ENCODE data around the gene TLR5. TPM values are rescaled to one million over a fixed set of nuclear protein-coding genes. Genes with fewer than 3 reads are reported as not detected.
A peak's percentile ranks its signal among the peaks of the same experiment; 100 is the strongest.

The TLR5 gene, protein sequence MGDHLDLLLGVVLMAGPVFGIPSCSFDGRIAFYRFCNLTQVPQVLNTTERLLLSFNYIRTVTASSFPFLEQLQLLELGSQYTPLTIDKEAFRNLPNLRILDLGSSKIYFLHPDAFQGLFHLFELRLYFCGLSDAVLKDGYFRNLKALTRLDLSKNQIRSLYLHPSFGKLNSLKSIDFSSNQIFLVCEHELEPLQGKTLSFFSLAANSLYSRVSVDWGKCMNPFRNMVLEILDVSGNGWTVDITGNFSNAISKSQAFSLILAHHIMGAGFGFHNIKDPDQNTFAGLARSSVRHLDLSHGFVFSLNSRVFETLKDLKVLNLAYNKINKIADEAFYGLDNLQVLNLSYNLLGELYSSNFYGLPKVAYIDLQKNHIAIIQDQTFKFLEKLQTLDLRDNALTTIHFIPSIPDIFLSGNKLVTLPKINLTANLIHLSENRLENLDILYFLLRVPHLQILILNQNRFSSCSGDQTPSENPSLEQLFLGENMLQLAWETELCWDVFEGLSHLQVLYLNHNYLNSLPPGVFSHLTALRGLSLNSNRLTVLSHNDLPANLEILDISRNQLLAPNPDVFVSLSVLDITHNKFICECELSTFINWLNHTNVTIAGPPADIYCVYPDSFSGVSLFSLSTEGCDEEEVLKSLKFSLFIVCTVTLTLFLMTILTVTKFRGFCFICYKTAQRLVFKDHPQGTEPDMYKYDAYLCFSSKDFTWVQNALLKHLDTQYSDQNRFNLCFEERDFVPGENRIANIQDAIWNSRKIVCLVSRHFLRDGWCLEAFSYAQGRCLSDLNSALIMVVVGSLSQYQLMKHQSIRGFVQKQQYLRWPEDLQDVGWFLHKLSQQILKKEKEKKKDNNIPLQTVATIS
- polyA plus RNA-seq = 1 to 10 TPM in 2 of 4 donors, not detected in 2; 1.8 TPM
- long read RNA-seq, donor 1 = 0 reads
- long read RNA-seq, donor 2, partial matches to known transcripts = 0 of 1 reads
- long read RNA-seq, donor 2, other reads (novel, unspliced or antisense) = 0 of 1 reads
- long read RNA-seq, donor 3 = 0 reads
- long read RNA-seq, donor 4 = 0 reads
- long read RNA-seq, donor 5 = 0 reads
- long read RNA-seq, donor 6 = 0 reads
- long read RNA-seq, donor 7 = 0 reads
- long read RNA-seq, donor 8, partial matches to known transcripts = 0 of 1 reads
- long read RNA-seq, donor 8, other reads (novel, unspliced or antisense) = 0 of 1 reads
- long read RNA-seq, donor 9 = 0 reads
- long read RNA-seq, donor 10 = 0 reads

DNA sequence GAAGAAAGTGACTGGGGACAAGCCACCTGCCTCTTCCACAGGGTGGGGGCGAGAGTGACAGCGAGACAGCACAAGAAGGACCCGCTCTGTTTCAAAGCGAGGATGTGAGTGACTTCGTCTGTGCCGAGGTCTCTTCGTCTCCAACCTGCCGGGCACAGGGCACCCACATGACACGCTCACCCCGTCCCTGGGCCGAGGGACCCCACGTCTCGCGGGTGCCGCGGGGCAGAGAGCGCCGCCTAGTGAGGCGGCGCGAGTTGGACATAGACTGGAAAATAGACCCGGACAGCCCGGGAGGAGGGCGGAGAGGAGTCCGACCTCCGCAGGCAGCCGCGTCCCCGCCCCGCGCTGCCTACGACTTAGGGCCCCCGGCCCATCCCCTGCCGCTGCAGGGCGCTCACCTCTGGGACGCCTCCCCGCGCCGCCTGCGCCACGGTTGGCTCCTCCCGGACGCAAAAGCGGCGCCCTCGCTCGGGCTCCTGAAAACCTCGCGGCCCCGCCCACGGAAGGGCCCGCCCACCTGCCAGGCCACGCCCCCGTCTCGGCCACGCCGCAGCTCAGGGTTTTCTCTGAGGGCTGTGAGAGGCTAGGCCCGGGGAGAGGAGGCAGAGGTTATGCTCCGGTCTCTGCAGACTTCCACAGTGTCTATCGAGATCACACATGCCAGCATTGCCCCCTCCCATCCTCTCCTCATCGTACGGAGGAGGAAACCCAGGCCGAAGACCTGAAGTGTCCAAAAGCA is at the start of gene TLR5:
TLR5 (minus strand) TSS at position 454 of the 742 bp plus-strand sequence. CDS start 30,217 bp downstream, outside the sequence.
- DNase-seq = peak; percentile 89 to 93
- no peak for FAIRE-seq
- Histone ChIP-seq H3K4me3 (ENCODE audit: low read depth in 1 of 3, low read length in 3 of 3) (peak within 1 kb of the TSS; percentile 44 to 66 (median 54)), H3K36me3 (ENCODE audit: control insufficient read depth in 3 of 3, insufficient read depth in 2 of 3, low read depth in 1 of 3, low read length in 3 of 3) (no peaks in the 10 kb centered on the region), H3K27ac (ENCODE audit: low read depth in 1 of 3, low read length in 2 of 3) (peak within 1 kb of the TSS; percentile 27 to 72 (median 58)), H3K4me1 (ENCODE audit: control insufficient read depth in 3 of 3, insufficient read depth in 2 of 3, low read depth in 1 of 3, low read length in 2 of 3) (peaks cover 0 to 16% (median 1%) of the 10 kb centered on the region in 3 donors), H3K9me3 (ENCODE audit: control insufficient read depth in 2 of 2, insufficient read depth in 1 of 2, low read depth in 1 of 2, low read length in 1 of 2) (peaks cover 0 to 2% of the 10 kb centered on the region in 2 donors), H3K27me3 (ENCODE audit: control insufficient read depth in 3 of 3, insufficient read depth in 3 of 3, low read length in 3 of 3) (no peaks in the 10 kb centered on the region)
- WGBS, 3 donors = 4 to 5% (median 5%) methylated on average over 44 to 63 of the region's 63 CpGs

DNA sequence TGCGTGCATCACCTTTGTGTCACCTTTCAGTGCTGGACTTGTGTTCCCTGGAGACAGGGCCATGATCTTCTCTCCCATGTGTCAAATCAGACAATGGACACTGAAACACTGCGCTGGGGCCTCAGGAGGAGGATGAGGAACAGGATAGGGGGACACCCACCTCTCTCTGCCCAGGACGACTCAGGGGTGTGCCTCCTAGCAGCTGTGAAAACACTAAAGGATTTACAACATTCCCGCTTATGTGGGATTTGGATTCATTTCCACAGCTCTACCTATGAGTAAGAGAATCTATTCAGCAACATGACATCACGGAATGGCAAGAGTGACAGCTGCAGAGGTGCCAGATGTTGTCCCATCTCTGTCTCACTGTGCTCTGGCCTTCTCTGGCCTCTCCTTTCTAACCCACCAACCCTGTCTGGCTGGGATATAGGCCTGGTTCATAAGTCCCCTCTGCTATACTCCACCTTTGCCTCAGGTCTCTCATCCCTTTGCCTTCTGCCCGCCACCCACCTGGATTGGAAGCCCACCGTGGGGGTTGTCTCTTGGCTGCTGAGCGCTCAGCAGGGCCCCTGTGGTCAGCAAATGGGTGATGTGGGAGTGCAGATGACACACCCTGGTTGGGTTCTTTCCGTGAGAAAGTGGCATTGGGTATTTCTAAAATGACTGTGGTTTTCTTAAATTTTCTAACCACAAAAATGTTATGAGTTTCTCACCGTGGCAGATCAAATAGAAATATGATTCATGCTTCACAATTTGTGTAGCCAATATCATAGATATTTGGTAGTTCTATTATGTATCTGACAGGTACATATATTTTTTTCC is 47.1 kb upstream of the TLR5 start:
- H3K27ac ChIP-seq (ENCODE audit: low read depth in 1 of 3, low read length in 2 of 3) = no peak overlapping the region
- H3K36me3 ChIP-seq (ENCODE audit: control insufficient read depth in 3 of 3, insufficient read depth in 2 of 3, low read depth in 1 of 3, low read length in 3 of 3) = no peaks in the 10 kb centered on the region
- H3K4me3 ChIP-seq (ENCODE audit: low read depth in 1 of 3, low read length in 3 of 3) = no peak overlapping the region
- FAIRE-seq (no peak), DNase-seq (no peak)
- peaks cover 0 to 3% of the 10 kb centered on the region in 2 donors for H3K9me3 ChIP-seq (ENCODE audit: control insufficient read depth in 2 of 2, insufficient read depth in 1 of 2, low read depth in 1 of 2, low read length in 1 of 2)
- WGBS, 3 donors = 69 to 76% (median 70%) methylated on average over 10 of the region's 10 CpGs
- H3K4me1 ChIP-seq (ENCODE audit: control insufficient read depth in 3 of 3, insufficient read depth in 2 of 3, low read depth in 1 of 3, low read length in 2 of 3) = no peaks in the 10 kb centered on the region
- no peaks in the 10 kb centered on the region for H3K27me3 ChIP-seq (ENCODE audit: control insufficient read depth in 3 of 3, insufficient read depth in 3 of 3, low read length in 3 of 3)

DNA sequence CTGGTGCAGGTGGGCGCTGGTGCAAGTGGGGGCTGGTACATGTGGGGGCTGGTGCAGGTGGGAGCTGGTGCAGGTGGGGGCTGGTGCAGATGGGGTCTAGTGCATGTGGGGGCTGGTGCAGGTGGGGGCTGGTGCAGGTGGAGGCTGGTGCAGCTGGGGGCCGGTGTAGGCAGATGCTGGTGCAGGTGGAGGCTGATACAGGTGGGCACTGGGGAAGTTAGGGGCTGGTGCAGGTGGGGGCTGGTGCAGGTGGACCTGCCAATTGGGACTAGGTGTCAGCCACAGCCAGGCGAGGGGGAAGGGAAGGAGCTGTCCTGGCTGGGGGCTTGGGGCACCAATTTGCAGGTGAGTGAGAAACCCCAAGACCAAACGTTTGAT is 46.5 kb upstream of the TLR5 start:
- FAIRE-seq (no peak), DNase-seq (no peak)
- WGBS, 3 donors = 79 to 93% (median 80%) methylated on average over 4 of the region's 4 CpGs

DNA sequence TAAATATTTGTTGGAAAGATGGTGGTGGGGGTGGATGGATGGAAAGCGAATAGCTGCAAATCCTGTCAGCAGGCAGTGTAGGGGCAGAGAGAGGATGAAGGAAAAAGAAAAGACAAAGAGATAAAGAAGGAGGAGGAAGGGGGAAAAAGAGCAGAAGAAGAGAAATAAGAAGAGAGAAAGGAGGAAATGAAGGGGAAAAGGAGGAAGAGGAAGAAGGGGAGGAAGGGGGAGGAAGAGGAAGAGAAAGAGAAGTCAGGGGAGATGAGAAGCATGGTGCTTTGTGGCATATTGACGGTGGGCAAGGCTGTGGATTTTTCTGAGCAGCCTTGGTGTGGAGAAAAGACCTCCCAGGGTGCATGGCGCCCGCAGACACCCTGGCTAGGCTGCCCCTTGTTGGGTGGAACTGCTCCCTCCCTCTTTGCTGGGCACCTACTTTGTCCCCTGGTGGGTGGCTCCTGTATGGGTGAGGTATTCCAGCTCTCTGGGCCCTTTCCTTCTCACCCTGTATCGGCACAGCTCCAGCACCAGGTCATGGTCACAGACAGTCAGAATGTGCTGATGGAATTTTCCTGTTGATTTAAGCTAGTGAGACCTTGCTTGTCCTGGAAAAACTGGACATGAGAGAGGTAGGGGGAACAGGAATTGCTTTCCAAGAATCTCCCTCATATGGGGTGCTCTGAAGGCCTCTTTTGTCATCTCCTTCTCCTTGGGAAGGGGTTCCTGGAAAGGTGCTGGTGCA is 45.7 kb upstream of the TLR5 start:
- H3K36me3 ChIP-seq (ENCODE audit: control insufficient read depth in 3 of 3, insufficient read depth in 2 of 3, low read depth in 1 of 3, low read length in 3 of 3) = no peaks in the 10 kb centered on the region
- H3K4me1 ChIP-seq (ENCODE audit: control insufficient read depth in 3 of 3, insufficient read depth in 2 of 3, low read depth in 1 of 3, low read length in 2 of 3) = no peaks in the 10 kb centered on the region
- no peak overlapping the region for H3K27ac ChIP-seq (ENCODE audit: low read depth in 1 of 3, low read length in 2 of 3)
- no peaks in the 10 kb centered on the region for H3K27me3 ChIP-seq (ENCODE audit: control insufficient read depth in 3 of 3, insufficient read depth in 3 of 3, low read length in 3 of 3)
- FAIRE-seq (no peak), DNase-seq (no peak)
- no peaks in the 10 kb centered on the region for H3K9me3 ChIP-seq (ENCODE audit: control insufficient read depth in 2 of 2, insufficient read depth in 1 of 2, low read depth in 1 of 2, low read length in 1 of 2)
- H3K4me3 ChIP-seq (ENCODE audit: low read depth in 1 of 3, low read length in 3 of 3) = no peak overlapping the region
- WGBS, 3 donors = 78 to 89% (median 83%) methylated on average over 5 of the region's 5 CpGs

More for the DNA sequence above, 46.5 kb upstream of the TLR5 start:
- Histone ChIP-seq H3K9me3 (ENCODE audit: control insufficient read depth in 2 of 2, insufficient read depth in 1 of 2, low read depth in 1 of 2, low read length in 1 of 2) (peaks cover 0 to 3% of the 10 kb centered on the region in 2 donors), H3K4me1 (ENCODE audit: control insufficient read depth in 3 of 3, insufficient read depth in 2 of 3, low read depth in 1 of 3, low read length in 2 of 3) (no peaks in the 10 kb centered on the region), H3K36me3 (ENCODE audit: control insufficient read depth in 3 of 3, insufficient read depth in 2 of 3, low read depth in 1 of 3, low read length in 3 of 3) (no peaks in the 10 kb centered on the region), H3K27ac (ENCODE audit: low read depth in 1 of 3, low read length in 2 of 3) (no peak overlapping the region), H3K4me3 (ENCODE audit: low read depth in 1 of 3, low read length in 3 of 3) (no peak overlapping the region), H3K27me3 (ENCODE audit: control insufficient read depth in 3 of 3, insufficient read depth in 3 of 3, low read length in 3 of 3) (no peaks in the 10 kb centered on the region)

DNA sequence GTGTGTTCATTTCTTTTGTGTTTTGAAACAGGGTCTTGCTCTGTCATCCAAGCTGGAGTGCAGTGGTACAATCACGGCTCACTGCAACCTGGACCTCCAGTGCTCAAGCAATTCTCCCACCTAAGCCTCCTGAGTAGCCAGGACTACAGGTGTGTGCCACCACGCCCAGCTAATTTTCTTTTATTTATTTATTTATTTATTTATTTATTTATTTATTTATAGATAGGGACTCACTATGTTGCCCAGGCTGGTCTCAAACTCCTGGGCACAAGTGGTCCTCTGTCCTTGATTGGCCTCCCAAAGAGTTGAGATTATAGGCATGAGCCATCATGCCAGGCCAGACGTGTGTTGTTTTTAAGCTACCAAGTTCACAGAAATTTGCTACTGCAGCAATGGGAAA is 43.8 kb upstream of the TLR5 start:
- Histone ChIP-seq H3K36me3 (ENCODE audit: control insufficient read depth in 3 of 3, insufficient read depth in 2 of 3, low read depth in 1 of 3, low read length in 3 of 3) (no peaks in the 10 kb centered on the region), H3K27me3 (ENCODE audit: control insufficient read depth in 3 of 3, insufficient read depth in 3 of 3, low read length in 3 of 3) (no peaks in the 10 kb centered on the region), H3K27ac (ENCODE audit: low read depth in 1 of 3, low read length in 2 of 3) (no peak overlapping the region), H3K9me3 (ENCODE audit: control insufficient read depth in 2 of 2, insufficient read depth in 1 of 2, low read depth in 1 of 2, low read length in 1 of 2) (no peaks in the 10 kb centered on the region), H3K4me3 (ENCODE audit: low read depth in 1 of 3, low read length in 3 of 3) (no peak overlapping the region), H3K4me1 (ENCODE audit: control insufficient read depth in 3 of 3, insufficient read depth in 2 of 3, low read depth in 1 of 3, low read length in 2 of 3) (no peaks in the 10 kb centered on the region)
- WGBS, 3 donors = 77 to 92% (median 87%) methylated on average over 3 of the region's 3 CpGs
- DNase-seq (no peak), FAIRE-seq (no peak)

DNA sequence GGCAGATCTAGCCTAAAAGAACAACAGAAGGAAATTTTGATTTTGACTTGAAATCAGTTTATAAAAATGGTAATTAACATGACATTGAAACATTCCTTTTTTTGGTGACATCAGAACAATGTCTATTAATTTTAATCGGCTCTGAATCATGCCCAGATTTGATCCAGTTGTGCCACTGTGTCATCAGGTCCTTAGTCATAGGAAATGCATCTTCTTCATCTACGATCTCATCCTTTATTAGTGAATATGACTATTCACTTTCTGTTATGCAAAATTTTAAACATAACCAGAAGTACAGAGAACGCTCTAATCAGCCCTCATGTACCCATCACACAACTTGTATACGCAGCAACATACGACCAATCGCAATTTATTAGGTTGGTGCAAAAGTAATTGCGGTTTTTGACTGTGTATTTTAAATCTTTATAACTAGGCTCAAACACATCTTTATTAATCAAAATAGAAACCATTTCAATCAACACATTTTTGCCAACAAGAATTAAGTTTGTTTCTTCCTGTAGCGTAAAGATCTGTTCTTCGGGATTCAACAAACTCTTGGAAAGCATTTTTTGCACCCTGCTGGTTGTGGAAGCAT is 40.3 kb upstream of the TLR5 start:
- WGBS, 3 donors = 89 to 91% (median 89%) methylated on average over 9 of the region's 9 CpGs
- no peaks in the 10 kb centered on the region for H3K9me3 ChIP-seq (ENCODE audit: control insufficient read depth in 2 of 2, insufficient read depth in 1 of 2, low read depth in 1 of 2, low read length in 1 of 2)
- FAIRE-seq = no peak

More for the DNA sequence above, 40.3 kb upstream of the TLR5 start:
- H3K27me3 ChIP-seq (ENCODE audit: control insufficient read depth in 3 of 3, insufficient read depth in 3 of 3, low read length in 3 of 3) = no peaks in the 10 kb centered on the region
- H3K27ac ChIP-seq (ENCODE audit: low read depth in 1 of 3, low read length in 2 of 3) = no peak overlapping the region
- no peaks in the 10 kb centered on the region for H3K36me3 ChIP-seq (ENCODE audit: control insufficient read depth in 3 of 3, insufficient read depth in 2 of 3, low read depth in 1 of 3, low read length in 3 of 3)
- H3K4me3 ChIP-seq (ENCODE audit: low read depth in 1 of 3, low read length in 3 of 3) = no peak overlapping the region
- H3K4me1 ChIP-seq (ENCODE audit: control insufficient read depth in 3 of 3, insufficient read depth in 2 of 3, low read depth in 1 of 3, low read length in 2 of 3) = no peaks in the 10 kb centered on the region
- no peak for DNase-seq

All from small intestine (tissue), 16 donors.